ENCODE results near the gene PAM. TPM values are rescaled to one million over a fixed set of nuclear protein-coding genes. Genes with fewer than 3 reads are reported as not detected.

Gene PAM
- total and polyA plus RNA-seq, 12 donors: 488 to 1,485 (median 1,074) TPM

- Histone ChIP-seq H3K9me3 (no peaks in the 10 kb centered on the region), H3K36me3 (no peaks in the 10 kb centered on the region), H3K27ac (peak overlapping the region in 1 of 10 donors; percentile 2), H3K4me3 (no peak overlapping the region), H3K27me3 (no peaks in the 10 kb centered on the region), H3K4me1 (peaks cover 0 to 37% (median 21%) of the 10 kb centered on the region in 9 donors)
- TF ChIP-seq, protein P1, sequence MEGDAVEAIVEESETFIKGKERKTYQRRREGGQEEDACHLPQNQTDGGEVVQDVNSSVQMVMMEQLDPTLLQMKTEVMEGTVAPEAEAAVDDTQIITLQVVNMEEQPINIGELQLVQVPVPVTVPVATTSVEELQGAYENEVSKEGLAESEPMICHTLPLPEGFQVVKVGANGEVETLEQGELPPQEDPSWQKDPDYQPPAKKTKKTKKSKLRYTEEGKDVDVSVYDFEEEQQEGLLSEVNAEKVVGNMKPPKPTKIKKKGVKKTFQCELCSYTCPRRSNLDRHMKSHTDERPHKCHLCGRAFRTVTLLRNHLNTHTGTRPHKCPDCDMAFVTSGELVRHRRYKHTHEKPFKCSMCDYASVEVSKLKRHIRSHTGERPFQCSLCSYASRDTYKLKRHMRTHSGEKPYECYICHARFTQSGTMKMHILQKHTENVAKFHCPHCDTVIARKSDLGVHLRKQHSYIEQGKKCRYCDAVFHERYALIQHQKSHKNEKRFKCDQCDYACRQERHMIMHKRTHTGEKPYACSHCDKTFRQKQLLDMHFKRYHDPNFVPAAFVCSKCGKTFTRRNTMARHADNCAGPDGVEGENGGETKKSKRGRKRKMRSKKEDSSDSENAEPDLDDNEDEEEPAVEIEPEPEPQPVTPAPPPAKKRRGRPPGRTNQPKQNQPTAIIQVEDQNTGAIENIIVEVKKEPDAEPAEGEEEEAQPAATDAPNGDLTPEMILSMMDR (IDR thresholded peaks at IDR 0.05): no peak
- WGBS, 2 donors: 53 to 71% methylated on average over 2 of the region's 2 CpGs
- ATAC-seq (no peak), DNase-seq (no peak)
- intact Hi-C loops (cut with DNase I): loop anchor here in 3 of 10 donors (10.0 kb wide), 3 partner anchors 178 to 248 kb away; no protein-coding TSS in a partner anchor
These were observed 32.0 kb downstream of the PAM start for GRCh38 chr5:102787134-102787533.

DNA sequence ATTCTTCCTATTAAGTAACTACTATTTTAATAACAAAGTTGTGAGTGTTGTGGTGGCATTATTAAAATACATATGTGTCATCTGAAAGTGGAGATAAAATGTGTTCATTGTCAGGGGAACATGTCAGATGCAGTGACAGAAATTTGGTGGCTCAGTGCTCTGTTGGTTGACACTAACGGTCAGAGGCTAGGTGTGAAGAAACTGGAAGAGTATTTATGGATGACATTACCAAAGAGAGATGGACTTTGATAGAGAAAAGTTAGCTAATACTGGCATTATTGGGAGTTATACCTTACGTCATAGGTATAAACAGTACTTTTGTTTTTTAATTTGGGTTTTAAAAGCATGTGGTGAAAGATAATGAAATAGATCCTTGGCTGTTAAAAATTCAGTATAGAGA lies 33.7 kb downstream of the PAM start:
- no peak for DNase-seq
- no peak overlapping the region for H3K4me3 ChIP-seq
- no peaks in the 10 kb centered on the region for H3K36me3 ChIP-seq
- TF ChIP-seq, protein P1 (IDR thresholded peaks at IDR 0.05): no peak
- H3K9me3 ChIP-seq: no peaks in the 10 kb centered on the region
- no peak for ATAC-seq
- H3K4me1 ChIP-seq: peaks cover 0 to 28% (median 13%) of the 10 kb centered on the region in 9 donors
- intact Hi-C loops (cut with DNase I): loop anchor here in 3 of 10 donors (10.0 kb wide), 3 partner anchors 176 to 246 kb away; no protein-coding TSS in a partner anchor
- no peak overlapping the region for H3K27ac ChIP-seq
- no peaks in the 10 kb centered on the region for H3K27me3 ChIP-seq
- 73 to 81% methylated on average over 2 of the region's 2 CpGs for WGBS, 2 donors

DNA sequence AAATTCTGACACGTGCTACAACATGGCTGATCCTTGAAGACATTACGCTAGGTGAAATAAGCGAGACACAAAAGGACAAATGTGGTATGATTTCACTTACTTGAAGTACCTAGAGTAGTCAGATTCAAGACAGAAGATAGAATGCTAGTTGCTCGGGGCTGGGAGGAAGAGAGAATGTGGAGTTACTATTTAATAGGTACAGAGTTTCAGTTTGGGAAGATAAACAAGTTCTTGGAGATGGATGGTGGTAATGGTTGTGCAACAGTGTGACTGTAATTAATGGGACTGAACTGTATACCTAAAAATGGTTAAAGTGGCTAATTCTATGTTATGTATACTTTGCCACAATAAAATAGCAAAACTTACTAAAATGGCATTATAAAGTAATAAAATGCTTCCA lies 34.4 kb downstream of the PAM start:
- intact Hi-C loops (cut with DNase I): loop anchor here in 3 of 10 donors (10.0 kb wide), 3 partner anchors 175 to 245 kb away; no protein-coding TSS in a partner anchor

GRCh38 chr5:102790748-102791147 lies 35.6 kb downstream of the PAM start:
- intact Hi-C loops (cut with DNase I): loop anchor here in 1 of 10 donors (5.0 kb wide), 1 partner anchor 77 kb away; no protein-coding TSS in a partner anchor
- no peak for DNase-seq
- no peak for ATAC-seq
- Histone ChIP-seq H3K4me1 (peaks cover 0 to 45% (median 26%) of the 10 kb centered on the region in 9 donors), H3K4me3 (no peak overlapping the region), H3K36me3 (no peaks in the 10 kb centered on the region), H3K9me3 (no peaks in the 10 kb centered on the region), H3K27ac (no peak overlapping the region), H3K27me3 (no peaks in the 10 kb centered on the region)
- TF ChIP-seq, protein P1 (IDR thresholded peaks at IDR 0.05): no peak

More for the DNA sequence above, 34.4 kb downstream of the PAM start:
- WGBS, 2 donors: 96 to 97% methylated on average over 4 of the region's 4 CpGs
- no peak for DNase-seq
- TF ChIP-seq, protein P1 (IDR thresholded peaks at IDR 0.05): no peak
- H3K9me3 ChIP-seq: no peaks in the 10 kb centered on the region
- ATAC-seq: no peak
- H3K27ac ChIP-seq: no peak overlapping the region
- no peak overlapping the region for H3K4me3 ChIP-seq
- no peaks in the 10 kb centered on the region for H3K36me3 ChIP-seq
- H3K27me3 ChIP-seq: no peaks in the 10 kb centered on the region
- H3K4me1 ChIP-seq: peaks cover 0 to 34% (median 14%) of the 10 kb centered on the region in 9 donors

Measured in heart right ventricle (tissue), 16 donors.